ENCODE results near the gene LMX1A. TPM values are rescaled to one million over a fixed set of nuclear protein-coding genes. Genes with fewer than 3 reads are reported as not detected.

Gene LMX1A
- total RNA-seq, 1 donor from 2014 or later: not detected

GRCh38 chr1:165303386-165303785 lies 53.1 kb downstream of the LMX1A start:
- Mint-ChIP-seq H3K27ac (ENCODE audit: unreplicated experiment) (no peak overlapping the region), H3K27me3 (ENCODE audit: unreplicated experiment) (no peaks in the 10 kb centered on the region), H3K36me3 (ENCODE audit: unreplicated experiment) (no peaks in the 10 kb centered on the region), H3K4me1 (ENCODE audit: low read depth, unreplicated experiment) (no peaks in the 10 kb centered on the region), H3K9me3 (ENCODE audit: unreplicated experiment) (peaks cover 2% of the 10 kb centered on the region), H3K4me3 (ENCODE audit: unreplicated experiment) (no peak overlapping the region)
- DNase-seq: no peak
- no peak for TF ChIP-seq CTCF (IDR thresholded peaks at IDR 0.05; ENCODE audit: partially characterized antibody, unreplicated experiment)

- peaks cover 2% of the 10 kb centered on the region for H3K9me3 Mint-ChIP-seq (ENCODE audit: unreplicated experiment)
Measured at GRCh38 chr1:165300400-165300903, 56.1 kb downstream of the LMX1A start.

DNA sequence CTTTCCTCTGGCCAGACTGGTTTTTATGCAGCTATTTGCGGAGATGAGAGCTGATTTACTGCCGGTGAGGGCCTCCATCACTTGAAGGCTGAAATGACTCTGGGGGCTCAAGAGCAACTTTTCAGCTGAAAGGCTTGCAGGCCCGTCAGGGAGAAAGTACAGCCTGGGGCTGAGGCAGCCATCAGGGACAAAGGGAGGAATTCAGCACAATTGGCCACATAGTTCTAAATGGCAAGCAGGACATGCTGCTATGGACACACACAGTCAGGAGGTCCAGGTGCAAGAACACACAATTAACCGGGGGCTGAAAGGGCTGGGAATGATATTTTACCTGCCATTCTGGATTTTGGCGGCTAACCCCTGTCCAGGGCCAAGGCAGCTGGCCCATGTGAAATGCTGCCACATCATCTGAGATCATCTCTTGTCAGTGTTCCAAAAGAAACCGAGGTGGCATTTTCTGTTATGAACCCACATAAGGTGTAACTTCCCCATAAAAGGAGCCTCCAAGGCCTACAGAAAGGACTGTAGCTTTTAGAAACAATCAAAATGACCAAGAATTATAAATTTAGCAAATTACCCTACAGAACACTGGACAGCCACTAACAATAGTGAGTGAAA lies 58.2 kb downstream of the LMX1A start:
- no peak for TF ChIP-seq CTCF (IDR thresholded peaks at IDR 0.05; ENCODE audit: partially characterized antibody, unreplicated experiment)
- H3K27me3 Mint-ChIP-seq (ENCODE audit: unreplicated experiment): no peaks in the 10 kb centered on the region
- H3K36me3 Mint-ChIP-seq (ENCODE audit: unreplicated experiment): no peaks in the 10 kb centered on the region
- H3K9me3 Mint-ChIP-seq (ENCODE audit: unreplicated experiment): peaks cover 2% of the 10 kb centered on the region
- no peak overlapping the region for H3K4me3 Mint-ChIP-seq (ENCODE audit: unreplicated experiment)
- peaks cover 9% of the 10 kb centered on the region for H3K4me1 Mint-ChIP-seq (ENCODE audit: low read depth, unreplicated experiment)
- DNase-seq: no peak
- H3K27ac Mint-ChIP-seq (ENCODE audit: unreplicated experiment): no peak overlapping the region

More at GRCh38 chr1:165300400-165300903, 56.1 kb downstream of the LMX1A start:
- Mint-ChIP-seq H3K27me3 (ENCODE audit: unreplicated experiment) (no peaks in the 10 kb centered on the region), H3K4me1 (ENCODE audit: low read depth, unreplicated experiment) (peaks cover 9% of the 10 kb centered on the region), H3K27ac (ENCODE audit: unreplicated experiment) (no peak overlapping the region), H3K4me3 (ENCODE audit: unreplicated experiment) (no peak overlapping the region), H3K36me3 (ENCODE audit: unreplicated experiment) (no peaks in the 10 kb centered on the region)
- DNase-seq: no peak
- TF ChIP-seq CTCF (IDR thresholded peaks at IDR 0.05; ENCODE audit: partially characterized antibody, unreplicated experiment): no peak

DNA sequence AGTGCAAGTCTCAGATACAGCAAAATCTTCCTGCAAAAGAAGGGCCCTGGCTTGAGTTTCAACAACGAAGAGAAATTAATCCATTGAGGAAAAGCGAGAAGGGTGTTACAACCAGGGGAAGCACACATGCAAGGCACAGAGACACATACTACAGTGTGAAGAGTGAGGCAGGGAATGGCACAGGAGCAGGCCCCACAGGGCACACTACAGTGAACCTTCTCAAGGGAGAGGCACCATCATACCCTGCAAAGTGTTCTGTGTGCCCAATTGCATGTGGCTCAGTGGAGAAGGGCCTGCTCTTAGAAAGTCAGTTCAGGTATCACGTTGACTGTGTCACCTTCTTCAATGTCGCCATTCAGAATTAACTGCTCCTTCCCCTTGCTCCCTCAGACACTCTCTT lies 60.3 kb downstream of the LMX1A start:
- Mint-ChIP-seq H3K27me3 (ENCODE audit: unreplicated experiment) (no peaks in the 10 kb centered on the region), H3K9me3 (ENCODE audit: unreplicated experiment) (no peaks in the 10 kb centered on the region), H3K4me3 (ENCODE audit: unreplicated experiment) (no peak overlapping the region), H3K4me1 (ENCODE audit: low read depth, unreplicated experiment) (peaks cover 9% of the 10 kb centered on the region), H3K27ac (ENCODE audit: unreplicated experiment) (no peak overlapping the region), H3K36me3 (ENCODE audit: unreplicated experiment) (no peaks in the 10 kb centered on the region)
- TF ChIP-seq CTCF (IDR thresholded peaks at IDR 0.05; ENCODE audit: partially characterized antibody, unreplicated experiment): no peak
- no peak for DNase-seq

DNA sequence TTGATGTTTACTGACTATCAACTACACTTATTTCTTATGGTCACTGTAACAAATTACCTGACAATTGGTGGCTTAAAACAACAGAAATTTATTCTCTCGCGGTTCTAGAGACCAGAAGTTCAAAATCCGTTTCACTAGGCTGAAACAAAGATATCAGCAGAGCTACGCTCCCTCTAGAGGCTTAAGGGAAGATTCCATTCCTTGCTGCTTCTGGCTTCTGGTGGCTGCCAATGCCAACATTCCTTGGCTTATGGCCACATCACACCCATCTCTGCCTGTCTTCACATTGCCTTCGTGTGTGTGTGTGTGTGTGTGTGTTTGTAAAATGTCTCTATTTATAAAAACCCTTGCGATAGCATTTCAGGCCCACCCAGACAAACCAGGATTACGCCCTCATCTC lies 66.4 kb downstream of the LMX1A start:
- TF ChIP-seq CTCF (IDR thresholded peaks at IDR 0.05; ENCODE audit: partially characterized antibody, unreplicated experiment): peak; percentile 10
- H3K36me3 Mint-ChIP-seq (ENCODE audit: unreplicated experiment): peaks cover 9% of the 10 kb centered on the region
- no peak for DNase-seq
- H3K9me3 Mint-ChIP-seq (ENCODE audit: unreplicated experiment): peaks cover 6% of the 10 kb centered on the region
- H3K4me1 Mint-ChIP-seq (ENCODE audit: low read depth, unreplicated experiment): peaks cover 17% of the 10 kb centered on the region
- no peak overlapping the region for H3K27ac Mint-ChIP-seq (ENCODE audit: unreplicated experiment)
- H3K4me3 Mint-ChIP-seq (ENCODE audit: unreplicated experiment): no peak overlapping the region
- peaks cover 13% of the 10 kb centered on the region for H3K27me3 Mint-ChIP-seq (ENCODE audit: unreplicated experiment)

All from glutamatergic neuron (in vitro differentiated cells).